Tibial nerve (tissue), 4 donors: ENCODE data around the gene SHISAL1. TPM values are rescaled to one million over a fixed set of nuclear protein-coding genes. Genes with fewer than 3 reads are reported as not detected.

Experiments
- DNase-seq, 2 donors: peaks; one replicate each; pipeline ENCODE4 v3.0.0-alpha.2; 2019; ENCODE audit warnings: low spot score in 2 of 2
- H3K27ac ChIP-seq, 4 donors: fragments of 200-600 bp; sonication (generic) in 3 of 4; one replicate each; pipeline ENCODE4 v1.5.1; 2017 to 2019; ENCODE audit warnings: mild to moderate bottlenecking in 1 of 4
- H3K27me3 ChIP-seq, 2 donors: fragments of 200-600 bp; sonication (generic) in 1 of 2; one replicate each; pipeline versions ENCODE4 v1.5.1 to v1.6.0; 2017 to 2019
- H3K36me3 ChIP-seq, 3 donors: fragments of 200-600 bp; sonication (generic); one replicate each; pipeline ENCODE4 v1.5.1; 2018 to 2019
- H3K4me1 ChIP-seq, 4 donors: fragments of 200-600 bp; sonication (generic) in 3 of 4; one replicate each; pipeline ENCODE4 v1.5.1; 2017 to 2019
- H3K4me3 ChIP-seq, 4 donors: fragments of 200-600 bp; sonication (generic) in 3 of 4; one replicate each; pipeline ENCODE4 v1.5.1; 2017 to 2019; ENCODE audit warnings: mild to moderate bottlenecking in 1 of 4, moderate library complexity in 1 of 4
- H3K9me3 ChIP-seq, 4 donors: fragments of 200-600 bp; sonication (generic) in 3 of 4; one replicate each; pipeline ENCODE4 v1.5.1; 2017 to 2019
- CTCF ChIP-seq, 5 experiments: fragments of 200-600 bp in 3 of 5; fragments of 450-650 bp in 2 of 5; sonication (generic) in 3 of 5; IDR thresholded peaks; one replicate each; pipeline ENCODE4 v1.5.1; 2016 to 2019; ENCODE audit warnings: antibody characterized with exemption in 5 of 5, mild to moderate bottlenecking in 3 of 5, moderate library complexity in 2 of 5
- EP300 ChIP-seq, 2 donors: sonication (generic); formaldehyde crosslinking; IDR thresholded peaks; one replicate each; pipeline ENCODE4 v1.6.1; 2017; ENCODE audit warnings: antibody characterized with exemption in 2 of 2, mild to moderate bottlenecking in 1 of 2
- POLR2A ChIP-seq, 2 donors: fragments of 450-650 bp; IDR thresholded peaks; one replicate each; pipeline ENCODE4 v1.6.1; 2017; ENCODE audit warnings: antibody characterized with exemption in 2 of 2, mild to moderate bottlenecking in 2 of 2, moderate library complexity in 2 of 2
- WGBS, 2 donors: methylation state at CpG; one replicate each; pipeline ENCODE4 v1.1.5; 2018; 5-methylcytosine and 5-hydroxymethylcytosine counted together
- total RNA-seq, 4 donors: library from RNA; depleted of rRNA; stranded (reverse); fragments of >200 nt; gene quantifications; one replicate each; pipeline ENCODE4 v1.1.0, GENCODE V29; 2016

The SHISAL1 gene
- total RNA-seq, 4 donors from 2014 or later = 0.22 to 1.0 (median 0.59) TPM

GRCh38 chr22:44229809-44230208 lies 82.9 kb downstream of the SHISAL1 start:
- Histone ChIP-seq H3K9me3 (peaks cover 0 to 32% (median 2%) of the 10 kb centered on the region in 4 donors), H3K36me3 (no peaks in the 10 kb centered on the region), H3K27me3 (no peaks in the 10 kb centered on the region), H3K27ac (no peak overlapping the region), H3K4me3 (no peak overlapping the region), H3K4me1 (no peaks in the 10 kb centered on the region)
- WGBS, 2 donors = 79 to 81% methylated on average over 2 of the region's 2 CpGs
- TF ChIP-seq EP300 (IDR thresholded peaks at IDR 0.05) (no peak), CTCF (IDR thresholded peaks at IDR 0.05) (no peak), POLR2A (IDR thresholded peaks at IDR 0.05) (no peak)
- DNase-seq = no peak

GRCh38 chr22:44229331-44229730 lies 83.4 kb downstream of the SHISAL1 start:
- no peak overlapping the region for H3K27ac ChIP-seq
- H3K4me3 ChIP-seq = no peak overlapping the region
- TF ChIP-seq POLR2A (IDR thresholded peaks at IDR 0.05) (no peak), CTCF (IDR thresholded peaks at IDR 0.05) (no peak), EP300 (IDR thresholded peaks at IDR 0.05) (no peak)
- H3K9me3 ChIP-seq = peaks cover 0 to 32% (median 2%) of the 10 kb centered on the region in 4 donors
- H3K36me3 ChIP-seq = no peaks in the 10 kb centered on the region
- no peaks in the 10 kb centered on the region for H3K4me1 ChIP-seq
- 84 to 89% methylated on average over 3 of the region's 3 CpGs for WGBS, 2 donors
- DNase-seq = no peak
- no peaks in the 10 kb centered on the region for H3K27me3 ChIP-seq

GRCh38 chr22:44225812-44226211 lies 86.9 kb downstream of the SHISAL1 start:
- peaks cover 0 to 49% (median 2%) of the 10 kb centered on the region in 4 donors for H3K9me3 ChIP-seq
- H3K4me1 ChIP-seq = no peaks in the 10 kb centered on the region
- H3K4me3 ChIP-seq = no peak overlapping the region
- 69 to 76% methylated on average over 8 of the region's 8 CpGs for WGBS, 2 donors
- H3K27ac ChIP-seq = no peak overlapping the region
- no peaks in the 10 kb centered on the region for H3K27me3 ChIP-seq
- TF ChIP-seq POLR2A (IDR thresholded peaks at IDR 0.05) = no peak
- no peak for TF ChIP-seq EP300 (IDR thresholded peaks at IDR 0.05)
- no peak for TF ChIP-seq CTCF (IDR thresholded peaks at IDR 0.05)
- H3K36me3 ChIP-seq = no peaks in the 10 kb centered on the region
- DNase-seq = no peak

GRCh38 chr22:44225091-44225689 lies 87.6 kb downstream of the SHISAL1 start:
- H3K27ac ChIP-seq = no peak overlapping the region
- H3K4me3 ChIP-seq = no peak overlapping the region
- peaks cover 0 to 50% (median 2%) of the 10 kb centered on the region in 4 donors for H3K9me3 ChIP-seq
- H3K4me1 ChIP-seq = no peaks in the 10 kb centered on the region
- WGBS, 2 donors = 47 to 53% methylated on average over 11 of the region's 11 CpGs
- TF ChIP-seq POLR2A (IDR thresholded peaks at IDR 0.05) = no peak
- H3K36me3 ChIP-seq = no peaks in the 10 kb centered on the region
- H3K27me3 ChIP-seq = no peaks in the 10 kb centered on the region
- DNase-seq = no peak

- TF ChIP-seq CTCF (IDR thresholded peaks at IDR 0.05) = no peak
- TF ChIP-seq POLR2A (IDR thresholded peaks at IDR 0.05) = no peak
- no peak for TF ChIP-seq EP300 (IDR thresholded peaks at IDR 0.05)
- H3K27me3 ChIP-seq = no peaks in the 10 kb centered on the region
- no peak for DNase-seq
- no peak overlapping the region for H3K27ac ChIP-seq
- H3K4me1 ChIP-seq = no peaks in the 10 kb centered on the region
- H3K4me3 ChIP-seq = no peak overlapping the region
- no peaks in the 10 kb centered on the region for H3K36me3 ChIP-seq
- peaks cover 0 to 40% (median 2%) of the 10 kb centered on the region in 4 donors for H3K9me3 ChIP-seq
- 40 to 48% methylated on average over 12 of the region's 12 CpGs for WGBS, 2 donors
Measured at GRCh38 chr22:44224166-44224565, 88.6 kb downstream of the SHISAL1 start.
